K562 (cell line): Measurements from ENCODE around the gene APC. TPM values are rescaled to one million over a fixed set of nuclear protein-coding genes. Genes with fewer than 3 reads are reported as not detected.

Experiments used
- GABPB1 ChIP-seq: sonication (generic); formaldehyde crosslinking; IDR thresholded peaks from 2 replicates; pipeline ENCODE4 v1.8.0; 2022; ENCODE audit warnings: mild to moderate bottlenecking, missing genetic modification reagents
- HDAC1 ChIP-seq, 2 experiments: fragments of 450-650 bp; IDR thresholded peaks; 2 replicates each; pipeline ENCODE4 v1.6.1; 2016 to 2017; ENCODE audit warnings: inconsistent platforms in 1 of 2, mild to moderate bottlenecking in 1 of 2, moderate library complexity in 1 of 2
- KDM4B ChIP-seq, 2 experiments: fragments of 450-650 bp in 1 of 2; sonication (generic) in 1 of 2; IDR thresholded peaks; 2 replicates each; pipeline ENCODE4 v1.6.1; 2016 to 2017; ENCODE audit warnings: borderline replicate concordance in 2 of 2, antibody characterized with exemption in 1 of 2, low read depth in 1 of 2, mild to moderate bottlenecking in 1 of 2
- PHF8 ChIP-seq: fragments of 200-600 bp; sonication (generic); IDR thresholded peaks from 2 replicates; pipeline ENCODE4 v1.6.1; 2012; ENCODE audit warnings: mixed run types, mild to moderate bottlenecking, inconsistent platforms, low read length, moderate library complexity, borderline replicate concordance
- POLR2AphosphoS5 ChIP-seq: IDR thresholded peaks from 2 replicates; pipeline ENCODE4 v1.6.1; 2011; ENCODE audit warnings: mild to moderate bottlenecking, low read depth, low read length, moderate library complexity; ENCODE audit not compliant: control insufficient read depth, insufficient read depth
- POLR2H ChIP-seq: IDR thresholded peaks from 2 replicates; pipeline ENCODE4 v1.6.1; 2016; ENCODE audit warnings: missing genetic modification characterization, low read depth, mild to moderate bottlenecking, control low read depth, missing compliant biosample characterization, moderate library complexity
- polyA plus RNA-seq, 8 experiments: library from polyadenylated mRNA; depleted of rRNA in 4 of 8; stranded (reverse) in 5 of 8; unstranded in 3 of 8; fragments of >200 nt; fragmentation: Nextera tagmentation in 2 of 8; fragmentation: Illumina TruSeq in 1 of 8; extraction: Ambion mirVana in 2 of 8; extraction: Trizol in 1 of 8; gene quantifications; 2 replicates each; pipeline versions ENCODE4 v1.2.1 to v1.2.3, GENCODE V29; 2011 to 2014; ENCODE audit warnings: inconsistent platforms in 1 of 8, missing spikeins in 1 of 8
- total RNA-seq, 7 experiments: library from RNA; depleted of rRNA in 6 of 7; stranded (reverse); fragments of >200 nt in 6 of 7; fragmentation: Illumina TruSeq in 2 of 7; extraction: Trizol in 2 of 7; gene quantifications; 2 replicates each; pipeline versions ENCODE4 v1.2.1 to v1.2.3, GENCODE V29; 2011 to 2021; ENCODE audit warnings: low replicate concordance in 1 of 7
- TF ChIP-seq, protein P1 (sequence below), 2 experiments: fragments of 450-650 bp; IDR thresholded peaks; 2 replicates each; pipeline ENCODE4 v1.6.1; 2016
- TF ChIP-seq, protein P2 (sequence below): fragments of 200-600 bp; sonication (generic); IDR thresholded peaks from one replicate; pipeline ENCODE4 v1.6.1; 2012; ENCODE audit warnings: mild to moderate bottlenecking, low read depth, low read length, inconsistent platforms
- TF ChIP-seq, protein P3 (sequence below), 2 experiments: IDR thresholded peaks; 2 replicates each; pipeline ENCODE4 v1.6.1; 2011; ENCODE audit warnings: borderline replicate concordance in 1 of 2, control low read depth in 1 of 2, low read depth in 1 of 2, low read length in 1 of 2, mild to moderate bottlenecking in 1 of 2, mixed read lengths in 1 of 2, moderate library complexity in 1 of 2; ENCODE audit not compliant: insufficient read depth in 1 of 2, insufficient read length in 1 of 2, poor library complexity in 1 of 2, severe bottlenecking in 1 of 2; ENCODE audit errors: extremely low read depth in 1 of 2
- TF ChIP-seq, protein P4 (sequence below): sonication (generic); formaldehyde crosslinking; IDR thresholded peaks from 2 replicates; pipeline ENCODE4 v1.8.0; 2022; ENCODE audit warnings: missing genetic modification reagents, mild to moderate bottlenecking, moderate library complexity, borderline replicate concordance

The APC gene
- total and polyA plus RNA-seq, 9 of the 15 experiments (the other 6 are each of a cell fraction or from before 2014, with no cell fraction given), result 5.7 to 29.5 (median 15.4) TPM

DNA sequence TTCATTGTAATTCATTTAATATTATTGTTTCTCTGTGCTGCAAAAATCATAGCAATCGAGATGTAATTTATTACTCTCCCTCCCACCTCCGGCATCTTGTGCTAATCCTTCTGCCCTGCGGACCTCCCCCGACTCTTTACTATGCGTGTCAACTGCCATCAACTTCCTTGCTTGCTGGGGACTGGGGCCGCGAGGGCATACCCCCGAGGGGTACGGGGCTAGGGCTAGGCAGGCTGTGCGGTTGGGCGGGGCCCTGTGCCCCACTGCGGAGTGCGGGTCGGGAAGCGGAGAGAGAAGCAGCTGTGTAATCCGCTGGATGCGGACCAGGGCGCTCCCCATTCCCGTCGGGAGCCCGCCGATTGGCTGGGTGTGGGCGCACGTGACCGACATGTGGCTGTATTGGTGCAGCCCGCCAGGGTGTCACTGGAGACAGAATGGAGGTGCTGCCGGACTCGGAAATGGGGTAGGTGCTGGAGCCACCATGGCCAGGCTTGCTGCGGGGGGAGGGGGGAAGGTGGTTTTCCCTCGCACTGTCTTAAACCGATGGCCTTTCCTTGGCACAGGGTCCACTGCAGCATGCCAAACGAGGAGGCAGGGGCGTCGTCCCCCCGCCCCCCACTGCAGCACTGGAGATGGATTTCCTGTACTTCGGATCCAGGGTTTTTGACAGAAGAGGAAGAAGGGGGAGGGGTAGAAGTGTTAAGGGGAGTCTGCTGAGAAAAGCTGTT is at the start of gene APC (continued):
- TF ChIP-seq PHF8, result peak; percentile 61; the same call in 1 of the 2 replicates
- TF ChIP-seq GABPB1 (CRISPR knock-in tag), result peak; percentile 77
- TF ChIP-seq, protein P1, sequence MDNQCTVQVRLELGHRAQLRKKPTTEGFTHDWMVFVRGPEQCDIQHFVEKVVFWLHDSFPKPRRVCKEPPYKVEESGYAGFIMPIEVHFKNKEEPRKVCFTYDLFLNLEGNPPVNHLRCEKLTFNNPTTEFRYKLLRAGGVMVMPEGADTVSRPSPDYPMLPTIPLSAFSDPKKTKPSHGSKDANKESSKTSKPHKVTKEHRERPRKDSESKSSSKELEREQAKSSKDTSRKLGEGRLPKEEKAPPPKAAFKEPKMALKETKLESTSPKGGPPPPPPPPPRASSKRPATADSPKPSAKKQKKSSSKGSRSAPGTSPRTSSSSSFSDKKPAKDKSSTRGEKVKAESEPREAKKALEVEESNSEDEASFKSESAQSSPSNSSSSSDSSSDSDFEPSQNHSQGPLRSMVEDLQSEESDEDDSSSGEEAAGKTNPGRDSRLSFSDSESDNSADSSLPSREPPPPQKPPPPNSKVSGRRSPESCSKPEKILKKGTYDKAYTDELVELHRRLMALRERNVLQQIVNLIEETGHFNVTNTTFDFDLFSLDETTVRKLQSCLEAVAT (IDR thresholded peaks at IDR 0.05), result no peak
- TF ChIP-seq, protein P2, sequence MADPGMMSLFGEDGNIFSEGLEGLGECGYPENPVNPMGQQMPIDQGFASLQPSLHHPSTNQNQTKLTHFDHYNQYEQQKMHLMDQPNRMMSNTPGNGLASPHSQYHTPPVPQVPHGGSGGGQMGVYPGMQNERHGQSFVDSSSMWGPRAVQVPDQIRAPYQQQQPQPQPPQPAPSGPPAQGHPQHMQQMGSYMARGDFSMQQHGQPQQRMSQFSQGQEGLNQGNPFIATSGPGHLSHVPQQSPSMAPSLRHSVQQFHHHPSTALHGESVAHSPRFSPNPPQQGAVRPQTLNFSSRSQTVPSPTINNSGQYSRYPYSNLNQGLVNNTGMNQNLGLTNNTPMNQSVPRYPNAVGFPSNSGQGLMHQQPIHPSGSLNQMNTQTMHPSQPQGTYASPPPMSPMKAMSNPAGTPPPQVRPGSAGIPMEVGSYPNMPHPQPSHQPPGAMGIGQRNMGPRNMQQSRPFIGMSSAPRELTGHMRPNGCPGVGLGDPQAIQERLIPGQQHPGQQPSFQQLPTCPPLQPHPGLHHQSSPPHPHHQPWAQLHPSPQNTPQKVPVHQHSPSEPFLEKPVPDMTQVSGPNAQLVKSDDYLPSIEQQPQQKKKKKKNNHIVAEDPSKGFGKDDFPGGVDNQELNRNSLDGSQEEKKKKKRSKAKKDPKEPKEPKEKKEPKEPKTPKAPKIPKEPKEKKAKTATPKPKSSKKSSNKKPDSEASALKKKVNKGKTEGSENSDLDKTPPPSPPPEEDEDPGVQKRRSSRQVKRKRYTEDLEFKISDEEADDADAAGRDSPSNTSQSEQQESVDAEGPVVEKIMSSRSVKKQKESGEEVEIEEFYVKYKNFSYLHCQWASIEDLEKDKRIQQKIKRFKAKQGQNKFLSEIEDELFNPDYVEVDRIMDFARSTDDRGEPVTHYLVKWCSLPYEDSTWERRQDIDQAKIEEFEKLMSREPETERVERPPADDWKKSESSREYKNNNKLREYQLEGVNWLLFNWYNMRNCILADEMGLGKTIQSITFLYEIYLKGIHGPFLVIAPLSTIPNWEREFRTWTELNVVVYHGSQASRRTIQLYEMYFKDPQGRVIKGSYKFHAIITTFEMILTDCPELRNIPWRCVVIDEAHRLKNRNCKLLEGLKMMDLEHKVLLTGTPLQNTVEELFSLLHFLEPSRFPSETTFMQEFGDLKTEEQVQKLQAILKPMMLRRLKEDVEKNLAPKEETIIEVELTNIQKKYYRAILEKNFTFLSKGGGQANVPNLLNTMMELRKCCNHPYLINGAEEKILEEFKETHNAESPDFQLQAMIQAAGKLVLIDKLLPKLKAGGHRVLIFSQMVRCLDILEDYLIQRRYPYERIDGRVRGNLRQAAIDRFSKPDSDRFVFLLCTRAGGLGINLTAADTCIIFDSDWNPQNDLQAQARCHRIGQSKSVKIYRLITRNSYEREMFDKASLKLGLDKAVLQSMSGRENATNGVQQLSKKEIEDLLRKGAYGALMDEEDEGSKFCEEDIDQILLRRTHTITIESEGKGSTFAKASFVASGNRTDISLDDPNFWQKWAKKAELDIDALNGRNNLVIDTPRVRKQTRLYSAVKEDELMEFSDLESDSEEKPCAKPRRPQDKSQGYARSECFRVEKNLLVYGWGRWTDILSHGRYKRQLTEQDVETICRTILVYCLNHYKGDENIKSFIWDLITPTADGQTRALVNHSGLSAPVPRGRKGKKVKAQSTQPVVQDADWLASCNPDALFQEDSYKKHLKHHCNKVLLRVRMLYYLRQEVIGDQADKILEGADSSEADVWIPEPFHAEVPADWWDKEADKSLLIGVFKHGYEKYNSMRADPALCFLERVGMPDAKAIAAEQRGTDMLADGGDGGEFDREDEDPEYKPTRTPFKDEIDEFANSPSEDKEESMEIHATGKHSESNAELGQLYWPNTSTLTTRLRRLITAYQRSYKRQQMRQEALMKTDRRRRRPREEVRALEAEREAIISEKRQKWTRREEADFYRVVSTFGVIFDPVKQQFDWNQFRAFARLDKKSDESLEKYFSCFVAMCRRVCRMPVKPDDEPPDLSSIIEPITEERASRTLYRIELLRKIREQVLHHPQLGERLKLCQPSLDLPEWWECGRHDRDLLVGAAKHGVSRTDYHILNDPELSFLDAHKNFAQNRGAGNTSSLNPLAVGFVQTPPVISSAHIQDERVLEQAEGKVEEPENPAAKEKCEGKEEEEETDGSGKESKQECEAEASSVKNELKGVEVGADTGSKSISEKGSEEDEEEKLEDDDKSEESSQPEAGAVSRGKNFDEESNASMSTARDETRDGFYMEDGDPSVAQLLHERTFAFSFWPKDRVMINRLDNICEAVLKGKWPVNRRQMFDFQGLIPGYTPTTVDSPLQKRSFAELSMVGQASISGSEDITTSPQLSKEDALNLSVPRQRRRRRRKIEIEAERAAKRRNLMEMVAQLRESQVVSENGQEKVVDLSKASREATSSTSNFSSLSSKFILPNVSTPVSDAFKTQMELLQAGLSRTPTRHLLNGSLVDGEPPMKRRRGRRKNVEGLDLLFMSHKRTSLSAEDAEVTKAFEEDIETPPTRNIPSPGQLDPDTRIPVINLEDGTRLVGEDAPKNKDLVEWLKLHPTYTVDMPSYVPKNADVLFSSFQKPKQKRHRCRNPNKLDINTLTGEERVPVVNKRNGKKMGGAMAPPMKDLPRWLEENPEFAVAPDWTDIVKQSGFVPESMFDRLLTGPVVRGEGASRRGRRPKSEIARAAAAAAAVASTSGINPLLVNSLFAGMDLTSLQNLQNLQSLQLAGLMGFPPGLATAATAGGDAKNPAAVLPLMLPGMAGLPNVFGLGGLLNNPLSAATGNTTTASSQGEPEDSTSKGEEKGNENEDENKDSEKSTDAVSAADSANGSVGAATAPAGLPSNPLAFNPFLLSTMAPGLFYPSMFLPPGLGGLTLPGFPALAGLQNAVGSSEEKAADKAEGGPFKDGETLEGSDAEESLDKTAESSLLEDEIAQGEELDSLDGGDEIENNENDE, result no peak
- TF ChIP-seq, protein P3, sequence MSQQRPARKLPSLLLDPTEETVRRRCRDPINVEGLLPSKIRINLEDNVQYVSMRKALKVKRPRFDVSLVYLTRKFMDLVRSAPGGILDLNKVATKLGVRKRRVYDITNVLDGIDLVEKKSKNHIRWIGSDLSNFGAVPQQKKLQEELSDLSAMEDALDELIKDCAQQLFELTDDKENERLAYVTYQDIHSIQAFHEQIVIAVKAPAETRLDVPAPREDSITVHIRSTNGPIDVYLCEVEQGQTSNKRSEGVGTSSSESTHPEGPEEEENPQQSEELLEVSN (IDR thresholded peaks at IDR 0.05; ENCODE audit: borderline replicate concordance in 1 of 2, extremely low read depth in 1 of 2, insufficient read depth in 1 of 2, insufficient read length in 1 of 2, low read depth in 1 of 2, low read length in 1 of 2, poor library complexity in 1 of 2, severe bottlenecking in 1 of 2), result peak; percentile 94 to 95
- TF ChIP-seq, protein P4, sequence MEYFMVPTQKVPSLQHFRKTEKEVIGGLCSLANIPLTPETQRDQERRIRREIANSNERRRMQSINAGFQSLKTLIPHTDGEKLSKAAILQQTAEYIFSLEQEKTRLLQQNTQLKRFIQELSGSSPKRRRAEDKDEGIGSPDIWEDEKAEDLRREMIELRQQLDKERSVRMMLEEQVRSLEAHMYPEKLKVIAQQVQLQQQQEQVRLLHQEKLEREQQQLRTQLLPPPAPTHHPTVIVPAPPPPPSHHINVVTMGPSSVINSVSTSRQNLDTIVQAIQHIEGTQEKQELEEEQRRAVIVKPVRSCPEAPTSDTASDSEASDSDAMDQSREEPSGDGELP (CRISPR knock-in tag), result peak; percentile 97
- peak; percentile 47; the same call in 1 of the 2 replicates for TF ChIP-seq POLR2AphosphoS5
- TF ChIP-seq KDM4B (IDR thresholded peaks at IDR 0.05; ENCODE audit: borderline replicate concordance in 2 of 2, low read depth in 1 of 2), result peak in 1 of 2 experiments; percentile 82; a peak in 1 of 4 replicates
- TF ChIP-seq HDAC1 (IDR thresholded peaks at IDR 0.05), result peak; percentile 9 to 87; a peak in 3 of 4 replicates
- no peak for TF ChIP-seq POLR2H (tag)
